HG03108 (cell line): ENCODE results near the gene OR2Y1.
"Not testable (repeated sequence)": the region's sequence is repeated elsewhere in the genome, so short reads cannot be mapped to it uniquely, and the experiment has no call there.

Source experiments
- ATAC-seq: cut with Tn5 transposase; IDR thresholded peaks from one replicate; pipeline ENCODE4 v1.9.1; 2021; ENCODE audit warnings: moderate library complexity; ENCODE audit not compliant: unreplicated experiment

The OR2Y1 gene

GRCh38 chr5:180739958-180740357 is at the start of gene OR2Y1:
OR2Y1 (minus strand) TSS chr5:180740058; CDS start chr5:180740058, 0 bp downstream.
- ATAC-seq = no peak

- not testable (repeated sequence) for ATAC-seq
These were observed 49.0 kb upstream of the OR2Y1 start for GRCh38 chr5:180788651-180789410.

- ATAC-seq = no peak
These were observed 48.0 kb upstream of the OR2Y1 start for GRCh38 chr5:180787711-180788431.

- ATAC-seq = no peak
These were observed 46.9 kb upstream of the OR2Y1 start for GRCh38 chr5:180786531-180787398.

- no peak for ATAC-seq
These were observed 46.0 kb upstream of the OR2Y1 start for GRCh38 chr5:180785794-180786221.

- ATAC-seq = no peak
These were observed 45.4 kb upstream of the OR2Y1 start for GRCh38 chr5:180785121-180785781.

- no peak for ATAC-seq
These were observed 44.7 kb upstream of the OR2Y1 start for GRCh38 chr5:180784497-180785097.

- ATAC-seq = no peak
These were observed 43.6 kb upstream of the OR2Y1 start for GRCh38 chr5:180783340-180784052.

- no peak for ATAC-seq
These were observed 42.9 kb upstream of the OR2Y1 start for GRCh38 chr5:180782748-180783147.

GRCh38 chr5:180781900-180782326 is 42.1 kb upstream of the OR2Y1 start:
- not testable (repeated sequence) for ATAC-seq

GRCh38 chr5:180779985-180780610 is 40.2 kb upstream of the OR2Y1 start:
- no peak for ATAC-seq

GRCh38 chr5:180777475-180777874 is 37.6 kb upstream of the OR2Y1 start:
- ATAC-seq = no peak

- no peak for ATAC-seq
These were observed 36.5 kb upstream of the OR2Y1 start for GRCh38 chr5:180776376-180776775.

GRCh38 chr5:180775624-180776023 is 35.8 kb upstream of the OR2Y1 start:
- no peak for ATAC-seq

- ATAC-seq = no peak
These were observed 32.0 kb upstream of the OR2Y1 start for GRCh38 chr5:180771839-180772238.

- ATAC-seq = no peak
These were observed 30.0 kb upstream of the OR2Y1 start for GRCh38 chr5:180769821-180770220.

GRCh38 chr5:180755601-180756000 is 15.7 kb upstream of the OR2Y1 start:
- no peak for ATAC-seq

- ATAC-seq = no peak
These were observed 4.4 kb upstream of the OR2Y1 start for GRCh38 chr5:180744253-180744652.

- no peak for ATAC-seq
These were observed 2.9 kb upstream of the OR2Y1 start for GRCh38 chr5:180742727-180743126.
